SK-N-MC (cell line): ENCODE measurements around the gene PPT2.

Experiments used
- DNase-seq: peaks from one replicate; pipeline ENCODE4 v3.0.0-alpha.2; 2011; ENCODE audit warnings: low read depth, low spot score
- H3K27ac ChIP-seq: fragments of 200-600 bp; sonication (generic); 2 replicates; pipeline ENCODE4 v1.5.1; 2016; ENCODE audit warnings: mixed run types
- H3K36me3 ChIP-seq: fragments of 200-600 bp; sonication (generic); 2 replicates; pipeline ENCODE4 v1.6.1; 2017; ENCODE audit warnings: antibody characterized with exemption, low read length, mixed read lengths; ENCODE audit not compliant: insufficient read depth
- H3K4me3 ChIP-seq: fragments of 200-600 bp; sonication (generic); 2 replicates; pipeline ENCODE4 v1.5.1; 2016
- H3K9ac ChIP-seq: fragments of 200-600 bp; sonication (generic); 2 replicates; pipeline ENCODE4 v1.8.0; 2017; ENCODE audit warnings: mixed run types, mixed read lengths; ENCODE audit not compliant: insufficient read length
- H3K9me3 ChIP-seq: fragments of 200-600 bp; sonication (generic); 2 replicates; pipeline ENCODE4 v1.6.1; 2017; ENCODE audit warnings: low read depth, mild to moderate bottlenecking, antibody characterized with exemption, low read length, moderate library complexity, mixed read lengths
- EZH2 ChIP-seq: fragments of 200-600 bp; sonication (generic); IDR thresholded peaks from one replicate; pipeline ENCODE4 v1.6.1; 2017; ENCODE audit warnings: antibody characterized with exemption
- FOXP2 ChIP-seq: optimal IDR thresholded peaks from 2 replicates; pipeline ENCODE3; 2011; ENCODE audit warnings: mild to moderate bottlenecking, moderate library complexity; ENCODE audit not compliant: insufficient read depth; ENCODE audit errors: extremely low read length, control extremely low read depth
- POLR2AphosphoS5 ChIP-seq: IDR thresholded peaks from 2 replicates; pipeline ENCODE4 v1.6.1; 2012; ENCODE audit warnings: mild to moderate bottlenecking, low read depth, low read length, borderline replicate concordance

The PPT2 gene

GRCh38 chr6:32110632-32111031, 43.3 kb upstream of the PPT2 start:
- H3K4me3 ChIP-seq = no peak overlapping the region
- no peak overlapping the region for H3K27ac ChIP-seq
- no peaks in the 10 kb centered on the region for H3K36me3 ChIP-seq
- no peak for TF ChIP-seq FOXP2
- TF ChIP-seq EZH2 = no peak
- no peak for TF ChIP-seq POLR2AphosphoS5
- H3K9ac ChIP-seq = no peak overlapping the region
- no peak for DNase-seq
- no peaks in the 10 kb centered on the region for H3K9me3 ChIP-seq

- no peaks in the 10 kb centered on the region for H3K9me3 ChIP-seq
- no peak overlapping the region for H3K9ac ChIP-seq
- DNase-seq = no peak
- H3K4me3 ChIP-seq = no peak overlapping the region
- peaks cover 4% of the 10 kb centered on the region; the same call in 1 of the 2 replicates for H3K36me3 ChIP-seq
- TF ChIP-seq POLR2AphosphoS5 = no peak
- TF ChIP-seq FOXP2 = no peak
- no peak for TF ChIP-seq EZH2
- H3K27ac ChIP-seq = no peak overlapping the region
Observed at GRCh38 chr6:32111424-32112066, 42.4 kb upstream of the PPT2 start.

GRCh38 chr6:32112431-32112980, 41.4 kb upstream of the PPT2 start:
- H3K36me3 ChIP-seq = peaks cover 10% of the 10 kb centered on the region; the same call in 1 of the 2 replicates
- no peak for TF ChIP-seq POLR2AphosphoS5
- no peak for TF ChIP-seq EZH2

GRCh38 chr6:32113386-32114352, 40.3 kb upstream of the PPT2 start:
- no peak for DNase-seq
- TF ChIP-seq FOXP2 (no peak), POLR2AphosphoS5 (no peak; the same call in 1 of the 2 replicates), EZH2 (no peak)
- Histone ChIP-seq H3K9me3 (no peaks in the 10 kb centered on the region), H3K27ac (no peak overlapping the region), H3K4me3 (no peak overlapping the region), H3K36me3 (peaks cover 16% of the 10 kb centered on the region; the same call in 1 of the 2 replicates), H3K9ac (no peak overlapping the region)

More at GRCh38 chr6:32112431-32112980, 41.4 kb upstream of the PPT2 start:
- no peak for DNase-seq
- H3K9ac ChIP-seq = no peak overlapping the region
- no peaks in the 10 kb centered on the region for H3K9me3 ChIP-seq
- H3K4me3 ChIP-seq = no peak overlapping the region
- no peak overlapping the region for H3K27ac ChIP-seq

GRCh38 chr6:32114796-32115195, 39.1 kb upstream of the PPT2 start:
- Histone ChIP-seq H3K9me3 (no peaks in the 10 kb centered on the region), H3K36me3 (peaks cover 27% of the 10 kb centered on the region), H3K27ac (no peak overlapping the region), H3K4me3 (no peak overlapping the region), H3K9ac (no peak overlapping the region)
- no peak for DNase-seq
- TF ChIP-seq POLR2AphosphoS5 (no peak), FOXP2 (no peak), EZH2 (no peak)

- Histone ChIP-seq H3K4me3 (no peak overlapping the region), H3K27ac (no peak overlapping the region), H3K9me3 (no peaks in the 10 kb centered on the region), H3K36me3 (peaks cover 29% of the 10 kb centered on the region), H3K9ac (no peak overlapping the region)
- no peak for TF ChIP-seq EZH2
- no peak for TF ChIP-seq FOXP2
- no peak for TF ChIP-seq POLR2AphosphoS5
- no peak for DNase-seq
Observed at GRCh38 chr6:32115623-32116022, 38.3 kb upstream of the PPT2 start.

GRCh38 chr6:32116674-32117073, 37.3 kb upstream of the PPT2 start:
- Histone ChIP-seq H3K36me3 (peaks cover 37% of the 10 kb centered on the region), H3K9me3 (no peaks in the 10 kb centered on the region), H3K4me3 (no peak overlapping the region), H3K9ac (no peak overlapping the region), H3K27ac (no peak overlapping the region)
- TF ChIP-seq FOXP2 = no peak
- no peak for TF ChIP-seq POLR2AphosphoS5
- no peak for TF ChIP-seq EZH2
- no peak for DNase-seq

GRCh38 chr6:32117461-32117860, 36.5 kb upstream of the PPT2 start:
- no peak for TF ChIP-seq FOXP2
- TF ChIP-seq POLR2AphosphoS5 = no peak
- TF ChIP-seq EZH2 = no peak
- H3K9ac ChIP-seq = no peak overlapping the region
- DNase-seq = no peak
- no peak overlapping the region for H3K27ac ChIP-seq
- H3K36me3 ChIP-seq = peaks cover 45% of the 10 kb centered on the region
- H3K4me3 ChIP-seq = no peak overlapping the region
- no peaks in the 10 kb centered on the region for H3K9me3 ChIP-seq
